ENCODE results near the gene TSPAN4. TPM values are rescaled to one million over a fixed set of nuclear protein-coding genes. Genes with fewer than 3 reads are reported as not detected.

Gene TSPAN4
- total RNA-seq, 4 donors from 2014 or later: 81.4 to 156 (median 129) TPM

GRCh38 chr11:825366-826226 is 17.1 kb upstream of the TSPAN4 start:
- H3K27ac ChIP-seq (replicated peaks in 1 of 4): peak overlapping the region in 1 of 4 donors; percentile 13

GRCh38 chr11:826227-826621 is 16.4 kb upstream of the TSPAN4 start:
- Histone ChIP-seq H3K36me3 (peaks cover 31 to 46% (median 45%) of the 10 kb centered on the region in 4 donors), H3K9me3 (no peaks in the 10 kb centered on the region), H3K27ac (replicated peaks in 1 of 4) (peak overlapping the region in 1 of 4 donors; percentile 13), H3K27me3 (peaks cover 0 to 77% (median 62%) of the 10 kb centered on the region in 4 donors), H3K4me1 (peaks cover 68 to 71% (median 69%) of the 10 kb centered on the region in 4 donors), H3K4me3 (peak overlapping the region in 2 of 4 donors; percentile 47 to 60)
- 87% methylated on average over 8 of the region's 9 CpGs for WGBS
- DNase-seq (ENCODE audit: extremely low spot score): no peak
- intact Hi-C loops (cut with DNase I): no loop called here
- TF ChIP-seq POLR2AphosphoS5 (IDR thresholded peaks at IDR 0.05): no peak
- TF ChIP-seq CTCF (IDR thresholded peaks at IDR 0.05): no peak
- TF ChIP-seq EP300 (IDR thresholded peaks at IDR 0.05): no peak
- TF ChIP-seq POLR2A (IDR thresholded peaks at IDR 0.05; ENCODE audit: low read depth): no peak

More at GRCh38 chr11:825366-826226, 17.1 kb upstream of the TSPAN4 start:
- intact Hi-C loops (cut with DNase I): no loop called here
- Histone ChIP-seq H3K27me3 (peaks cover 0 to 71% (median 57%) of the 10 kb centered on the region in 4 donors), H3K4me1 (peaks cover 68 to 71% (median 69%) of the 10 kb centered on the region in 4 donors), H3K9me3 (no peaks in the 10 kb centered on the region), H3K4me3 (no peak overlapping the region), H3K36me3 (peaks cover 31 to 46% (median 45%) of the 10 kb centered on the region in 4 donors)
- 80% methylated on average over 8 of the region's 12 CpGs for WGBS
- TF ChIP-seq CTCF (IDR thresholded peaks at IDR 0.05) (no peak), EP300 (IDR thresholded peaks at IDR 0.05) (no peak), POLR2A (IDR thresholded peaks at IDR 0.05; ENCODE audit: low read depth) (no peak)
- no peak for DNase-seq (ENCODE audit: extremely low spot score)

GRCh38 chr11:826836-827145 is 15.9 kb upstream of the TSPAN4 start:
- Histone ChIP-seq H3K27ac (replicated peaks in 1 of 4) (peak overlapping the region; percentile 11 to 68 (median 65)), H3K27me3 (peaks cover 0 to 83% (median 65%) of the 10 kb centered on the region in 4 donors), H3K9me3 (no peaks in the 10 kb centered on the region), H3K4me3 (peak overlapping the region; percentile 46 to 60 (median 48)), H3K36me3 (peaks cover 31 to 44% (median 40%) of the 10 kb centered on the region in 4 donors), H3K4me1 (peaks cover 66 to 71% (median 68%) of the 10 kb centered on the region in 4 donors)
- 7% methylated on average over 15 of the region's 22 CpGs for WGBS
- intact Hi-C loops (cut with DNase I): no loop called here
- TF ChIP-seq POLR2AphosphoS5 (IDR thresholded peaks at IDR 0.05): no peak
- no peak for TF ChIP-seq EP300 (IDR thresholded peaks at IDR 0.05)
- DNase-seq (ENCODE audit: extremely low spot score): no peak

GRCh38 chr11:827146-827896 is 15.3 kb upstream of the TSPAN4 start:
- peak overlapping the region; percentile 46 to 60 (median 48) for H3K4me3 ChIP-seq
- H3K27me3 ChIP-seq: peaks cover 0 to 88% (median 65%) of the 10 kb centered on the region in 4 donors
- H3K27ac ChIP-seq (replicated peaks in 1 of 4): peak overlapping the region; percentile 11 to 68 (median 65)
- H3K4me1 ChIP-seq: peaks cover 66 to 71% (median 68%) of the 10 kb centered on the region in 4 donors
- intact Hi-C loops (cut with DNase I): no loop called here
- peaks cover 31 to 39% (median 35%) of the 10 kb centered on the region in 4 donors for H3K36me3 ChIP-seq
- TF ChIP-seq POLR2A (IDR thresholded peaks at IDR 0.05; ENCODE audit: low read depth) (no peak), POLR2AphosphoS5 (IDR thresholded peaks at IDR 0.05) (no peak), CTCF (IDR thresholded peaks at IDR 0.05) (no peak), EP300 (IDR thresholded peaks at IDR 0.05) (no peak)
- no peak for DNase-seq (ENCODE audit: extremely low spot score)
- WGBS: 27% methylated on average over 16 of the region's 66 CpGs
- H3K9me3 ChIP-seq: no peaks in the 10 kb centered on the region

GRCh38 chr11:827897-828192 is 14.8 kb upstream of the TSPAN4 start, which contains the start of gene CRACR2B:
TSS of gene CRACR2B (plus strand) at chr11:827919. CDS start at chr11:828608, 689 bp downstream.
- WGBS: 82% methylated on average over 5 of the region's 5 CpGs
- no peaks in the 10 kb centered on the region for H3K9me3 ChIP-seq
- DNase-seq (ENCODE audit: extremely low spot score): no peak
- intact Hi-C loops (cut with DNase I): no loop called here
- peak within 1 kb of the TSS; percentile 15 to 68 (median 65) for H3K27ac ChIP-seq (replicated peaks in 1 of 4)
- H3K27me3 ChIP-seq: peaks cover 0 to 90% (median 65%) of the 10 kb centered on the region in 4 donors
- peaks cover 65 to 73% (median 68%) of the 10 kb centered on the region in 4 donors for H3K4me1 ChIP-seq
- H3K36me3 ChIP-seq: peaks cover 27 to 34% (median 30%) of the 10 kb centered on the region in 4 donors
- no peak for TF ChIP-seq POLR2A (IDR thresholded peaks at IDR 0.05; ENCODE audit: low read depth)
- no peak for TF ChIP-seq EP300 (IDR thresholded peaks at IDR 0.05)
- TF ChIP-seq CTCF (IDR thresholded peaks at IDR 0.05): no peak
- no peak for TF ChIP-seq POLR2AphosphoS5 (IDR thresholded peaks at IDR 0.05)
- H3K4me3 ChIP-seq: peak within 1 kb of the TSS; percentile 47 to 60 (median 48)

Measured in esophagus muscularis mucosa (tissue), 4 donors.